Vagina (tissue), 2 donors: ENCODE data around the gene C16orf54. TPM values are rescaled to one million over a fixed set of nuclear protein-coding genes. Genes with fewer than 3 reads are reported as not detected.
A peak's percentile ranks its signal among the peaks of the same experiment; 100 is the strongest.
"Not testable (repeated sequence)": the region's sequence is repeated elsewhere in the genome, so short reads cannot be mapped to it uniquely, and the experiment has no call there.

Experiments used
- DNase-seq, 2 donors: peaks; one replicate each; pipeline ENCODE4 v3.0.0-alpha.2; 2017; ENCODE audit errors: extremely low spot score in 2 of 2
- H3K27ac ChIP-seq: fragments of 200-600 bp; sonication (generic); one replicate; pipeline ENCODE4 v1.5.1; 2019
- H3K27me3 ChIP-seq: fragments of 200-600 bp; sonication (generic); one replicate; pipeline ENCODE4 v1.5.1; 2019
- H3K36me3 ChIP-seq, 2 donors: fragments of 200-600 bp; sonication (generic); one replicate each; pipeline ENCODE4 v1.5.1; 2017 to 2019
- H3K4me1 ChIP-seq: fragments of 200-600 bp; sonication (generic); one replicate; pipeline ENCODE4 v1.5.1; 2019
- H3K4me3 ChIP-seq, 2 donors: fragments of 200-600 bp; sonication (generic); 1 replicate in 1 of 2; 2 replicates in 1 of 2; pipeline ENCODE4 v1.5.1; 2016 to 2019
- H3K9me3 ChIP-seq: fragments of 200-600 bp; sonication (generic); one replicate; pipeline ENCODE4 v1.5.1; 2019
- CTCF ChIP-seq, 3 experiments: fragments of 450-650 bp in 2 of 3; fragments of 200-600 bp in 1 of 3; sonication (generic) in 1 of 3; IDR thresholded peaks; one replicate each; pipeline ENCODE4 v1.5.1; 2017 to 2019; ENCODE audit warnings: antibody characterized with exemption in 3 of 3, mild to moderate bottlenecking in 2 of 3, moderate library complexity in 2 of 3
- POLR2A ChIP-seq, 2 donors: fragments of 450-650 bp; IDR thresholded peaks; one replicate each; pipeline ENCODE4 v1.6.1; 2017; ENCODE audit warnings: antibody characterized with exemption in 2 of 2, mild to moderate bottlenecking in 2 of 2, moderate library complexity in 2 of 2
- POLR2AphosphoS5 ChIP-seq, 2 donors: sonication (generic); formaldehyde crosslinking; IDR thresholded peaks; one replicate each; pipeline ENCODE4 v1.9.0; 2017; ENCODE audit warnings: antibody characterized with exemption in 2 of 2, mild to moderate bottlenecking in 2 of 2, low read depth in 1 of 2; ENCODE audit not compliant: insufficient read depth in 1 of 2
- intact Hi-C: fragments of 100-400 bp; cut with DNase I; formaldehyde crosslinking; loops from one replicate; pipeline ENCODE4 v1.15.1; 2023
- total RNA-seq: library from RNA; depleted of rRNA; stranded (reverse); fragments of >200 nt; gene quantifications from one replicate; pipeline ENCODE4 v1.2.3, GENCODE V29; 2016

C16orf54 gene
- total RNA-seq, 1 donor from 2014 or later: 3.2 TPM

- Histone ChIP-seq H3K36me3 (no peaks in the 10 kb centered on the region), H3K27ac (no peak overlapping the region), H3K9me3 (no peaks in the 10 kb centered on the region), H3K27me3 (no peaks in the 10 kb centered on the region), H3K4me3 (no peak overlapping the region), H3K4me1 (no peaks in the 10 kb centered on the region)
- DNase-seq: no peak
- intact Hi-C loops: no loop called here
- TF ChIP-seq POLR2A (IDR thresholded peaks at IDR 0.05) (no peak), POLR2AphosphoS5 (IDR thresholded peaks at IDR 0.05; ENCODE audit: insufficient read depth in 1 of 2, low read depth in 1 of 2) (no peak), CTCF (IDR thresholded peaks at IDR 0.05) (no peak)
These were observed 15.1 kb downstream of the C16orf54 start for GRCh38 chr16:29730649-29731048.

- Histone ChIP-seq H3K4me3 (no peak overlapping the region), H3K4me1 (no peaks in the 10 kb centered on the region), H3K36me3 (no peaks in the 10 kb centered on the region), H3K27me3 (no peaks in the 10 kb centered on the region), H3K9me3 (no peaks in the 10 kb centered on the region), H3K27ac (no peak overlapping the region)
- no peak for DNase-seq
- peak in 1 of 3 experiments; percentile 32 for TF ChIP-seq CTCF (IDR thresholded peaks at IDR 0.05)
- no peak for TF ChIP-seq POLR2A (IDR thresholded peaks at IDR 0.05)
- intact Hi-C loops: no loop called here
These were observed 16.7 kb downstream of the C16orf54 start for GRCh38 chr16:29729116-29729521.

- Histone ChIP-seq H3K36me3 (no peaks in the 10 kb centered on the region), H3K4me1 (no peaks in the 10 kb centered on the region), H3K9me3 (no peaks in the 10 kb centered on the region), H3K27ac (no peak overlapping the region), H3K27me3 (no peaks in the 10 kb centered on the region), H3K4me3 (no peak overlapping the region)
- TF ChIP-seq POLR2A (IDR thresholded peaks at IDR 0.05): no peak
- no peak for TF ChIP-seq CTCF (IDR thresholded peaks at IDR 0.05)
- no peak for TF ChIP-seq POLR2AphosphoS5 (IDR thresholded peaks at IDR 0.05; ENCODE audit: insufficient read depth in 1 of 2, low read depth in 1 of 2)
- no peak for DNase-seq
- intact Hi-C loops: loop anchor here (2.0 kb wide), 1 partner anchor 25 kb away; no protein-coding TSS in a partner anchor
These were observed 18.3 kb downstream of the C16orf54 start for GRCh38 chr16:29727452-29727851.

- DNase-seq: no peak
- H3K9me3 ChIP-seq: no peaks in the 10 kb centered on the region
- H3K4me3 ChIP-seq: no peak overlapping the region
- no peaks in the 10 kb centered on the region for H3K27me3 ChIP-seq
- intact Hi-C loops: loop anchor here (2.0 kb wide), 1 partner anchor 24 kb away; no protein-coding TSS in a partner anchor
- TF ChIP-seq CTCF (IDR thresholded peaks at IDR 0.05) (no peak), POLR2AphosphoS5 (IDR thresholded peaks at IDR 0.05; ENCODE audit: insufficient read depth in 1 of 2, low read depth in 1 of 2) (no peak), POLR2A (IDR thresholded peaks at IDR 0.05) (no peak)
- no peak overlapping the region for H3K27ac ChIP-seq
- no peaks in the 10 kb centered on the region for H3K4me1 ChIP-seq
- no peaks in the 10 kb centered on the region for H3K36me3 ChIP-seq
These were observed 18.9 kb downstream of the C16orf54 start for GRCh38 chr16:29726845-29727377.

GRCh38 chr16:29721167-29721879 lies 24.5 kb downstream of the C16orf54 start:
- H3K4me1 ChIP-seq, H3K27ac ChIP-seq, H3K36me3 ChIP-seq, H3K9me3 ChIP-seq, DNase-seq, intact Hi-C loops, H3K27me3 ChIP-seq, H3K4me3 ChIP-seq: not testable (repeated sequence)
- peak in 2 of 3 experiments; percentile 12 to 39 for TF ChIP-seq CTCF (IDR thresholded peaks at IDR 0.05)
